LoVo (cell line): ENCODE measurements around the gene USP2.

Source experiments
- DNase-seq: peaks from one replicate; pipeline ENCODE4 v3.0.0-alpha.2; 2016; ENCODE audit warnings: low spot score

USP2 gene, protein sequence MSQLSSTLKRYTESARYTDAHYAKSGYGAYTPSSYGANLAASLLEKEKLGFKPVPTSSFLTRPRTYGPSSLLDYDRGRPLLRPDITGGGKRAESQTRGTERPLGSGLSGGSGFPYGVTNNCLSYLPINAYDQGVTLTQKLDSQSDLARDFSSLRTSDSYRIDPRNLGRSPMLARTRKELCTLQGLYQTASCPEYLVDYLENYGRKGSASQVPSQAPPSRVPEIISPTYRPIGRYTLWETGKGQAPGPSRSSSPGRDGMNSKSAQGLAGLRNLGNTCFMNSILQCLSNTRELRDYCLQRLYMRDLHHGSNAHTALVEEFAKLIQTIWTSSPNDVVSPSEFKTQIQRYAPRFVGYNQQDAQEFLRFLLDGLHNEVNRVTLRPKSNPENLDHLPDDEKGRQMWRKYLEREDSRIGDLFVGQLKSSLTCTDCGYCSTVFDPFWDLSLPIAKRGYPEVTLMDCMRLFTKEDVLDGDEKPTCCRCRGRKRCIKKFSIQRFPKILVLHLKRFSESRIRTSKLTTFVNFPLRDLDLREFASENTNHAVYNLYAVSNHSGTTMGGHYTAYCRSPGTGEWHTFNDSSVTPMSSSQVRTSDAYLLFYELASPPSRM

DNA sequence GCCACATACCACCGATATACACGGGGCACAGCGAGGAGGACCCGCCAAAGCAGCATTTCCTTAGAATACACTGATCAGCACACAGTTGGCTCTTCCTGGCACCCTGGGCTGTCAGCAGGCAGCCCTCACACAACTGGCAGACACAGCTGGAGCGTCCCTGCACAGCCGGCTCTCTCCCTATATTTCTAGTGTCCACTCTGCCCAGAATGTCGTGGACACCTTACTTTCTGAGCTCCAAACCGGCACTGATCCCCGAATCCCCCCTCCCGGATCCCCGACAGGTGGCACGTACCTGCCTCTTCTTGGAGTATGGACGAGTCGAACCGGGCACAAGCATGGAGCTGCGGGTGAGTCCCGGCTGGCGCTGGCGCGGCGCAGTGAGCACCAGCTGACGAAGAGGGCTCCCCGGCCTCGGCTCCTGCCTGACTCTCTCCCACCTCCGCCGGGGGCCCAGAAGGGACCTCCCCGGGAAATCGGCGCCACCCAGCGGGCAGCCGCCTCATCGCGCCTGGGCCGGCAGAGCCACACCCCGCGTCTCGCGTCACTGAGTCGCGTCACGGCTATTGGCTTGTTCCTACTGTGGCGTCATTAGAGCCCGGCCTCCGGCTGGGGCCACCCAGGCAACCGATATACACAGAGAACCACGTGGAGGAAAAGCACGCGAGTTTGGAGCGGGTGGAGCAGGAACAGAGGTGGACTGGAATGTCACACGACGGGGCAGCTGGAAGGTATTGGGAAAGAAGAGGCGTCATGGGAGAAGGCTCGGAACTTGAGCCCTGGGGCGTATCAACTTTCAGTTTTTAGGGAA lies at the start of gene USP2:
TSS of gene USP2 (minus strand) at position 510 of the 808 bp plus-strand sequence. CDS start 8,210 bp downstream, outside the sequence.
- peak; percentile 97 for DNase-seq

DNA sequence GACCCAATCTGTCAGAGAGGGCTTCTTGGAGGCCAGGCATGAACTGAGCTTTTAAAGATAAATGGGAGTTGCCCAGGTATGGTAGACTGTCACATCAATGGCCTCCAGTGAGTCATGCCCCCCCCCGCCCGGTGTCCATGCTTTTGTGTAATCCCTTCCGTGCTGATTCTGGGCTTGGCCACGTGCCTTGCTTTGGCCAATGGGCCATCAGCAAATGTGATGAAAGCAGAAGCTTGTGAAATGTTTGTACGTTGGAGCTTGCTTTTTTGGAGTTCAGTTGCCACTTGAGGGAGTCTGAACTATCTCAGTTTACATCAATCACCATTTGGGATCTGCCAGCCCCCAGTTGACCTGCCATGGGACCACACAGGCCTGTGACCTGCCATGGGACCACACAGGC lies 45.8 kb upstream of the USP2 start:
- DNase-seq = no peak

DNA sequence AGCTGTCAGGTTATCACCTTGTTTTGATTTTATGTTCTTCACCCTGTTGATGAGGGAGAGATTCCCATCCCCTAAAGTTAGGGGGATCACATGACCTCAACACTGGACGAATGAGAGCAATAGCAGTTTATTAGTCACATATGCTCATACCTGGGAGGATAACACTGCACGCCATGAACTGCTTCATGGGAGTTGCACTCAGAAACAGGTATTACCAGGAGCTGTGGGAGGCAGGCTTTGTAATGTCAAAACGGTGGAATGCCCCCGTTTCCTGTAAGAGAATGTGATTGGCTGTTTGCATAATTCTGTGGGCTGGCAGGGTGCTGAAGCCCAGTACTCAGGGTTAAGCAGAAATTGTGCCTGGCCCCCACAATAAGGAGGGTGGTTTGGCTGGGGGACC lies 44.7 kb upstream of the USP2 start:
- DNase-seq = no peak

DNA sequence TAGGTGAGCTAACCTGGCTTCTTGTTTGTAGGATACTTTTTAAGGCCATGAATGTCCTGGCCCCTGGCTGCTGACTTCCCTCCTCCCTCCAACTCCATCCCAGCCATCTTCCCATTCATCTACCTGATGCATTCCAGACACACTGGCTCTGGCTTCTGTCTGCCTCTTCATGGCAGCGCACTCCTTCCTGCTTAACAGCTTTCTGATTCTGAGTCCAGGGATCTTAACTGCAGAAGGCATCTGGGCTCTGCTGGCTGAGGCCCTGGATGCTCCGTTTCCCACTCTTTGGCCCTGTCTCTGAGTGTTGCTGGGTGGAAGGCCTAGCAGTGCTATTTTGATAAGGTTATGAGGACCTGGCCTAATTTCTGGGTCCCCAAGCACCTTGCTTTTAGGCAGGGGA lies 43.3 kb upstream of the USP2 start:
- DNase-seq = no peak

DNA sequence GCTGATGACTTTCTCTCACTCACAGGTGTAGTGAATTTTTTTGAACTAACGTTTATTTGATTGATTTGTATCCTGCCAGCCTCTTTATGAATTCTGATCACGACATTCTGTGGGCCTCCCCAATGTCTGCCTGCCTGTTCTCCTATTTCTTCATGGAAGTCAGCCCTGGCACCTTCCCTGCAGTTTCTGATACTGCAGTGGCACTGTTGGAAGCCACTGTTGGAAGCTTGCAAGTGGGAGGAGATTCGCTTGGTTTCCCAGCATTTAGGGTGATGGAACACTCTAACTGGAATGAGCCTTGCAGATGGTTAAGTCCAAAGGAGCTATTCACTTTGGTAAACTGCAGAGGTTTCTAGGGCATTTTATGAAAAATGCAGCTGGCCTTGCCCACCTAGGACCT lies 42.8 kb upstream of the USP2 start:
- no peak for DNase-seq

DNA sequence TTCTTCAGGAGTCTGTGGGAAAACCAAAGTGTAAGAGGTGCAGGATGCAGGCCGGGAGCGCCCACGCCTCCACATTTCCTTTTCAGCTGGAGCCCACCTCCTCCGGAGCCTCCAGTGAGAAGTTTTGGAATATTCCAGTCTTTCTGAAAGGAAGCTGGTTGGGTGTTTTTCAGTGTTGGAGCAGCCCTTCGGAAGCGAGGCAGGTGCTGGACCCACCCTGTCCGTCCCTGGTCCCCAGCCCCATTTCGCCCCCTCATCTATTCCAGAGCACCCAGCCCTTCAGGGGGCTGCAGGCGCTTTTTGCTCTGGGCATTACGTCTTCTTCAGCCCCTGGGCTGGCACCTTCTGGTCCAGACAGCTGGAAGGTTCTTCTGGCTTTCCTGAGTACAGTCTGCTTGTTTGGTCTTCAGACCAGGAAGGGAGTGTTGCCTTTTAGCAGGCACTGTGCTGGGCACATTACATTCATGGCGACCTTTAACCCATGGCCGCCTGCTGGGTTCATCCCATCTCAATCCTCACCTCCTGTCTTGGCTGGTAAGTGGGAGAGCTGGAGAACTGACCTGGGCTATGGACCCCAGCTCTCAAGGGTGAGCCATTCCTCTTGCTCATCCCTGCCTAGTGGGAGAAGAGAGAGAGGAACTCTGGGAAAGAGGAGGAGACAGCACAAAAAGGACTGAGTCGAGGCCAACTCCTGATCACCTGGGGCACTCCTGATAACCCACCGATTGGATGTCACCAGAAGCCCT lies 42.2 kb upstream of the USP2 start:
- no peak for DNase-seq

DNA sequence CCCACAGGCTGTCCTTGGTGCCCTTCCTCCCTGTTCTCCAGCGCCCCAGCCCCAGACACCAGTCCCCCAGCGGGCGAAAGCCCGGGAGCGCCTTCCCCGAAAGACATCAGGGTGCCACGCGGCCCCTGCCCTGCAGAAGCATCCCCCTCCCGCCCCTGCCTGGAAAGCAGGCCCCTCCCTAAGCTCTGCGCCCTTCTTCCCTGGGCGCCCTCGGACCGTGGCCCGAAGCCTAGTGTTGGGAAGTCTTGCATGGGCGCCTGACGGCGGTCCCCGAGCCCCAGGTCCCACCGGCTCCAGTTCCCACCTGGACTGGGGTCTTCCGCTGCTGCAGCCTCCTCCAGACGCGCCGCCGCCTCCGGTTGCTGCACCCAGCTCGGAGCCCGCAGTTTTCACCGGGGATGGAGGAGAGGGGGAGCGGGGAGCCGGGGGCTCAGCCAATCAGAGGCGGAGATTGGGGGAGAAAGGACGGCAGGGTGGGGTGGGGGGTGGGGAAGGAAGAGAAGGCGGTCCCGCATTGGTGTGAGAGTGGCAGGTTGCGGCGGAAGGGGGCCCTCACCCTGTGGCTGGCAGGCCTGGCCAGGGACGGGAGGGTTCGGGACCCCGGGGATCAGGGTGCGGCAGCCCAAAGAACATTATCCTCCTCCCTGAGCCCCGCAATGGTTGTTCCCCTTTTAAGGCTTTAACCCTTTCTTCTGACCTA lies 41.5 kb upstream of the USP2 start, which contains the start of gene THY1:
TSS of gene THY1 (minus strand) at position 364 of the 700 bp plus-strand sequence. CDS start 2,267 bp downstream, outside the sequence.
- no peak for DNase-seq

DNA sequence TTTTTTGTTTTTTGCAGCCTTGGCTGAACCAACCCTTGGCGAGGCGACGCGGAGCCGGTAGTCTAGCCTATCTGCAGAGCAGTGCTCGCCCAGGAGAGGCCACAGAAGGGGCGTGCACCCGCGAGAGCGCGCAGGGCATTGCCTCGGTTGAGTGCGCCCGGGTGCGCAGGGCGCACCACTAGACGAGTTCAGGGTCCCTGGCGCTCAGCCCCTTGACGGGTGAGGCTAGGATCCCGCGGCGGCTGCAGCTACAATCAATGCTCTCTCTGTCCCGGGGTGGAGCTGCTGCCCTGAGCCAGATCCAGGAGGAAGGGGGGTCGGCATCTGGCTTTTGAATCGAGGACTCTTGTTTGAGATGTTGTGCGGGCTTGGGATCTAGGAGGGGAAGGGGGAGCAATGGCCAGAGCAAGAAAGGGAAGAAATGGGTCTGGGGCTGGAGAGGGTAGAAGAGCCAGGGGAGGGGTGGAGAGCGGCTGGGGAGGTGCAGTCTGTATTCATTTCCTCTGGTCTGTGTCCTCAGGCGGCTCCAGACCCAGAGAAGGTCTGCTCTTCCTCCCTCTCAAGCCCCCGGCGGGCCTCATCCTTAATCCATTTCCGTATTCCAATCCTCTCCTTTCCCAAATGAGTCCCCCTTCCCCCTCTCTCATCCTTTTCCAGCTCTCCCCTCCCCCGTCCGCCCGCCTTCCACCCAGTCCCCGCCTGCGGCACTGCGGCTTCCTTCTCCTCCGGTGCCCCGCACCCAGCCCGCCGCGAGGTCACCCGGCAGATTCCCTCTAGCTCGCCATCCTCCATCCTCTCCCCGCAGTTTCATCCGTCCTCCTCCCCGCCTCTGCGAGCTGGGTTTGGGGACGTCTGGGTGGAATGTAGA lies 40.7 kb upstream of the USP2 start:
- no peak for DNase-seq

DNA sequence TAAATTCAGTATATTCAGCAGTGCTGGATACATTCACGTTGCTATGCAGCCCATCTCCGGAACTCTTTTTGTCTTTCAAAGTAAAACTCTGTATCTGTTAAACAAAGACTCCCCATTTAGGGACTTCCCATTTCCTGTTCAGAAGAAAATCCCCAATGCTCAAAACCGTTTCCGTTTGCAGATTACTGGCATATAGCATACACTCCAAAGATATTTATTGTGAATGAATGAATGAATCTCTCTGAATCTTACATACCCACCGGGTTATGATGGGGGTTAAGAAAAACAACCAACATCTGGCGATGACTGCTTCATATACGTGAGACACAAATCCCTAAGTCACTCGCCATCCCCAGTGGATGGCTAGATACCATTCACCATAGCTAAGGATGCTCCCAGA lies 39.9 kb upstream of the USP2 start:
- DNase-seq = no peak

DNA sequence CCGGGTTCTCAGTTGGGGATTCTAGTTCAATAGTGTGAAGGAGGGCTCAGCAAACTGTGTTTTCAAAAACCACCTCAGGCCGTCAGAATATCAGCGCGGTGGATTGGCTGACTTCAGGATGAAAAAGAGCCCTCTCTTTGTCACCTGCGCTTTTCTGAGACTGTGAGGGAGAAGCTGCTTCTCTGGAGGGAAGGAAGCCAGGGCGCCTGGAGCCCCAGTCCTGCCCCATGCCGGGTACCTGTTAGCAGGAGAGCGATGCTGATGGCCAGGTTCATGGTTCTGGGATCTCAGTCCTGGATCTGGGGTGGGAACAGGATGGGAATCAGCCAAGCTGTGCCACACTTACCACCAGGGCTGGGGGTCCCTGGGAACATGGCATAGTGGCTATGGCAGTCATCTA lies 39.1 kb upstream of the USP2 start:
- DNase-seq = no peak

DNA sequence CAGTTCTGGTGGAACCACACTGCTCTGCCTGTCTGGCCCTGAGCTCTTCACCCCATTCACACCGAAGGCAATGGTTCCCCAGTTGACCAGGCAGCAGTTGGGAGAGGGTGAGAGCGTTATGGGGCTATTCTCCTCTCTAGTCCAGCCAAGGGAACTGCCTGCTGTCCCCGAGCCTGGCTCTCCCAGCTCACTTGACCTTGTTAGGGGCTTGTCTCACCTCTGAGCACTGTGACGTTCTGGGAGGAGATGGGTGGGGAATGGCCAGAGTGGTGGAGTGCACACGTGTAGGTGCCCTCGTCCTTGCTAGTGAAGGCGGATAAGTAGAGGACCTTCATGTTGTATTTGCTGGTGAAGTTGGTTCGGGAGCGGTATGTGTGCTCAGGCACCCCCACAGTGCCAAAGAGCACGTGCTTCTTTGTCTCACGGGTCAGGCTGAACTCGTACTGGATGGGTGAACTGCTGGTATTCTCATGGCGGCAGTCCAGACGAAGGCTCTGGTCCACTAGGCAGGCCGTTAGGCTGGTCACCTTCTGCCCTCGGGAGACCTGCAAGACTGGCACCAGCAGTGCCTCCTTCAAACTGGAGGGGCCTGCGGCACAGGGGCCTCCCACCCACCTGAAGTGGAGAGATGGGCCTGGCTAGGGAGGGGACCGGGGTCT lies 38.5 kb upstream of the USP2 start:
- DNase-seq = no peak

DNA sequence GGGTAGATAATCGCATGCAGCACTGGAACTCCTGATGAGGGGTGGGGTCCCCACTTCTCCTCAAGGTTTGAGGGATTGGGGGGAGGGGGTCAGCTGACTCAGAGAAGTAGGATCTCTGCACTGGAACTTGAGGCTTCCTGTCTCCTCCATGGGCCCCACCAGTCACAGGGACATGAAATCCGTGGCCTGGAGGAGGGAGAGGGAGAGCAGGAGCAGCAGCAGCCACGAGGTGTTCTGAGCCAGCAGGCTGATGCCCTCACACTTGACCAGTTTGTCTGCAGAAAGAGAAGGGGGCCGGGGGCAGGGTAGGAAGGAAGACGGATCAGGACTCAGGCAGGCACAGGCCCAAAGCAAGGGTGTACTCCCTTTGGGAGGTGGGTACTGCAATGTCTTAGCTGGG lies 37.8 kb upstream of the USP2 start:
- no peak for DNase-seq

DNA sequence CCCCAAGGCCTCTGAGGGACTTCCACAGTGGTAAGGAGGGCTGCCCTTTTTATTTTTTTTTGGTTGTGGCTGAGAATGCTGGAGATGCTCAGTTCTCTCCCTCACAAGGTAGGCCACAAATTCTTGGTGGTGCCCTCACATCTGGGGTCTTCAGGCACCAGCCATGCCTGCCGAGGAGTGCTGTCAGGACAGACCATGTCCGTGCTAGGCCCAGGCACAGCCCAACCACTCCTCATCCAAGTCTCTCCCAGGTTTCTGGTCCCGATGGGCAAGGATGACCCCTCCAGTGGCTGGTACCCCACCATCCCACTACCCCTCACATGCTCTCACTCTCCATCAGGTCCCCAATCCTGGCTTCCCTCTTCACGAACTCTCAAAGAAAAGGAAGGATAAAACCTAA lies 37.3 kb upstream of the USP2 start:
- no peak for DNase-seq

DNA sequence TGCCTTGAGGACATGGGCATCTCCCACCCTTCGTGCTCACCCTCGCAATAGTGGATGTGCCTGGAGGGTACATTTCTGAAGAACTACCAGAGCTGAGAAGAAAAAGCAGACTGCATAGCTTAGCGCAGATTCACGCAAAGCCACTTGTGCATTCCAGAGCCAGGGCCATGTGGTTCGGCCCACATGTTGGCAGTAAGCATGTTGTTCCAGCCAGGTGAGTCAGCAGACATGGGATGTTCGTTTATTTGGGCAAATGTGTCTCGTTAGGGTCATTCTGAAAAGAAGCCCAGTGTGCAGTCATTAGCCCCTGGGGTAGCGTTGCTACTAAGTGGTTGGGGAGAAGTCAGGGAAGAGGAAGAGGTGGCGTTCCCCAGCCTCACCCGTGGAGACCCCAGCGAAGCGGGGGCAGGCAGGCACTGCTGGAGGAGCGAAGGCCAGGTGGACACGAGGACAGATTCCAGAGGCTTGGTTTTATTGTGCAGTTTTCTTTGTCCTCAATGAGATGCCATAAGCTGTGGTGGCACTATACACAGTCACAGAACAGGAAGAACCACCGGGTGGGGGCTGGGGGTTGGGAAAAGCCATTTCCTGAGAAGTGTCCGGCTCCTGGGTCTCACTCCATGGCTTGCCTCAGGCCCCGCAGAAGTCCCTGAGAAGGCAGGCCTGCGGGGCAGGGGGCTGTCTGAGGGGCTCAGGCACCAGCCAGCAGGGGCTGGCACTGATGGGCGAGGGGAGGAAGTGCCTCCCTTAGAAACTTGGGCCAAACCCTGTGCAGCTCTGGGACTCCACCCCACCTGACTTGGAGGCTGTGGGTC lies 36.4 kb upstream of the USP2 start:
- DNase-seq = no peak

DNA sequence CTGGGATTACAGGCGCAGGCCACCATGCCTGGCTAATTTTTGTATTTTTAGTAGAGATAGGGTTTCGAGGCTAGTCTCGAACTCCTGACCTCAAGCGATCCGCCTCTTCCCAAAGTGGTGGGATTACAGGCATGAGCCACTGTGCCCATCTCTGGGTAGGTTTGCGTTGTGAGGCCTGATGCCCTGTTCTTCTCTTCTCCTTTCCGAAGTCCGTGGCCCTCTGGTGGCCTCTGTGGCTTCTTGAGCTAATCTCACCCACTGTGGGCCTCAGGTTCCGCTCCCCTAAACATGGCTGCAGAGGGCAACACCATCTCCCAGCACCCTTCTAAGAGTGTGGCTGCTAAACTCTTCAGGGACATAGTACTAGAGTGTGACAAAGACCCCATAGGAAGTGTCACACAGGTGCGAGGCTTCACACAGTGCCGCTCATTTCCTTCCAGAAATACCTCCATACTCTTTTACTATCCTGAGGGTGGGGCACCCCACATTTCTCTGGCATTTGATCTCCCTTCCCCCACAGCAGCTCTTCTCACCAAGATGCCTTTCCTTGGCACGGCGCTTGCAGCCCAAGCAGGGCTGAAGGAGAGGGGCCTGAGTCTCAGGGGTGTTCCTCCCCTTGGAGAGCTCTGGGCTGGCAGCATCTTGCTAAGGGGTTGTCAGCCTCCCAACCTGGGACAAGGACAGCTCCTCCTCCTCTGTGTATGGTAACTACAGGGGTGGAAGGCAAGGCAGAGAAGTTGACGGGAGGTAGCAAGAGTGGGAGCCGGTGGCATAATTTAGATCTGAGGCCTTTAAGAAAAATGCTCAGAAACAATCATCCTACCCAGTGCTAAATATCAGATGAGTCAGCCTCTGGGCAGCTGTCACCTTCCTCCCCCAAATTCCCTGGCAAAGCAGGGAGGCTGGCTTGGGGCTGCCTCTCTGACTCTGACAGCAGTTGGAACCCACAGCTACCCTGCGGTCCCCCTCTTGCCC lies 35.4 kb upstream of the USP2 start:
- no peak for DNase-seq

DNA sequence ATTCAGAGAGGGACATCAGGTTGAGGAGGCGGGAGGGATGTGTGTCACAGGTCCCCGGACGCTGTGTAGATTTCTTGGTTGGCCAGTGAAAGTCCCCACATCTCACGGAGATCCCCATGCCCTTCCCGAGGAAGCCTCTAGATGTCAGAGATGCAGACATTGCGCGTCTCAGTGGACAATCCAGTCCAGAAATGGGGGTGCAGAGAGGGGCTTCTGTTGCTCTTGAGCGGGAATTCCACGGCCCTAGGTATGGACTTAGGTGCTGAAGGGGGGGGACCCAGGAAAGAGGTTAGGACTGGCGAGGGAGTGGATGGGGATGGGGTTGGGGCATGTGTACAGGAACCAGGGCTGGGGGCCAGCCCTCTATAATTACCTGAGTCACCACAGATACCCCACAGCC lies 34.5 kb upstream of the USP2 start:
- no peak for DNase-seq

DNA sequence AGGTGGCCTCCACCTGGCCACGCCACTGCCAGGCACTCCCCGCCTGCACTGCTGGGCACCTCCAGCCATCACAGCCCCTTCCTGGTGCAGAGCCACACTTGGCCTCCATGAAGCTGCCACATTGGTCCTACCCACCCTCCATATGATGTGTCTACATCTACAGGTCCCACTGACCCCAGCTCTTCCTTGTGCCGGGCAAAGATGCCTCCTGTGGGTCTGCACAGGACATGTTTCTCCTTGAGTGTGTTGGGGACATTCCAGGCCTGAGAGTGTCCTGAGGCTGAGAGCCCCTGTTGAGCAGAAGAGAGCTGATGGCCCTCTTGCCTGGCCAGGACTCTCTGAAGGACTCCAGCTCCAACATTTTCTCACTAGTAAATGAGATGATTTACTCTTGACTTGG lies 34.0 kb upstream of the USP2 start:
- DNase-seq = no peak

DNA sequence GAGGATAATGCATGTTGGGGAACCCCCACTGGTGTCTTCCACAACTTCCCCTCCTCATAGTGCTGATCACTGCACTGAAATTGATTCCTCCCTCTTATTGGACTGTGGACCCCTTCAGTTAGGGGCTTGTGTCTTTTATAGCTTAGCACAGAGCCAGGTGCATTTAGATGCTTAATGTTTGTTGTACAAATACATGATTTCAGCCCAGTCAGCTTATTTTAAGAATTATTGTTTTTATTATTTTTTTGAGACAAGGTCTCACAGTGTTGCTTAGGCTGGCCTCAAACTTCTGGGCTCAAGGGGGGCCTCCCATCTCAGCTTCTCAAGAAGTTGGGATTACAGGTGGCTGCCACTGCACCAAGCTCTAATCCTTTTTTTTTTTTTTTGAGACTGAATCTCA lies 33.2 kb upstream of the USP2 start:
- no peak for DNase-seq
